H1 (cell line): ENCODE measurements around the gene UPP1. TPM values are rescaled to one million over a fixed set of nuclear protein-coding genes. Genes with fewer than 3 reads are reported as not detected.

ENCODE experiments used
- CTCF ChIA-PET: fragments of 300-600 bp; sonication (Branson Sonifier 250); formaldehyde crosslinking; loops from one replicate; lab custom pipeline; 2021; ENCODE audit not compliant: partially characterized antibody; lab: Charles Lee
- POLR2A ChIA-PET: fragments of 300-600 bp; sonication (Branson Sonifier 250); formaldehyde crosslinking; loops from one replicate; lab custom pipeline; 2021; ENCODE audit warnings: inconsistent platforms; ENCODE audit not compliant: partially characterized antibody; lab: Charles Lee
- DNase-seq, 2 experiments: peaks; one replicate each; pipeline versions ENCODE4 v3.0.0 to v3.0.0-alpha.2; 2010 to 2022; ENCODE audit warnings: low spot score in 2 of 2, low read depth in 1 of 2, mixed read lengths in 1 of 2
- FAIRE-seq: peaks from 2 replicates; lab custom pipeline; 2011; peaks lifted over from hg19 to GRCh38; lab: Jason Lieb, UNC
- H2AFZ ChIP-seq: 2 replicates; pipeline ENCODE4 v1.8.1; 2012; ENCODE audit warnings: low read length, inconsistent platforms
- H2AK5ac ChIP-seq: 2 replicates; pipeline ENCODE4 v1.6.1; 2013; ENCODE audit warnings: low read depth, low read length
- H2BK120ac ChIP-seq: replicated peaks from 2 replicates; pipeline ENCODE3; 2013; ENCODE audit warnings: low read depth, low read length, inconsistent platforms
- H2BK12ac ChIP-seq: 2 replicates; pipeline ENCODE4 v1.6.1; 2013; ENCODE audit warnings: low read depth, low read length
- H2BK15ac ChIP-seq: 2 replicates; pipeline ENCODE4 v1.6.1; 2013; ENCODE audit warnings: low read length
- H2BK20ac ChIP-seq: 2 replicates; pipeline ENCODE4 v1.6.1; 2013; ENCODE audit warnings: low read length
- H2BK5ac ChIP-seq: 2 replicates; pipeline ENCODE4 v1.6.1; 2013; ENCODE audit warnings: low read depth, low read length
- H3K14ac ChIP-seq: 2 replicates; pipeline ENCODE4 v1.6.1; 2013; ENCODE audit warnings: inconsistent platforms; ENCODE audit not compliant: insufficient read length
- H3K18ac ChIP-seq: 2 replicates; pipeline ENCODE4 v1.6.1; 2013; ENCODE audit warnings: low read length; ENCODE audit errors: extremely low read depth
- H3K23ac ChIP-seq: 2 replicates; pipeline ENCODE4 v1.6.1; 2013; ENCODE audit warnings: inconsistent platforms; ENCODE audit not compliant: insufficient read length
- H3K23me2 ChIP-seq: 2 replicates; pipeline ENCODE4 v1.6.1; 2013; ENCODE audit warnings: low read depth, low read length
- H3K27ac ChIP-seq: 2 replicates; pipeline ENCODE4 v1.6.1; 2011; ENCODE audit warnings: low read depth, low read length, inconsistent platforms
- H3K27me3 ChIP-seq, 4 experiments: replicated peaks in 1 of 4; 1 replicate in 1 of 4; 2 replicates in 3 of 4; pipeline versions ENCODE4 v1.6.1 to v1.8.1; 2011 to 2013; ENCODE audit warnings: low read length in 3 of 4, mild to moderate bottlenecking in 3 of 4, inconsistent platforms in 2 of 4, mixed read lengths in 2 of 4, moderate library complexity in 1 of 4; ENCODE audit not compliant: control insufficient read depth in 3 of 4, insufficient read depth in 3 of 4; ENCODE audit errors: extremely low read depth in 1 of 4
- H3K36me3 ChIP-seq, 4 experiments: 2 replicates each; pipeline versions ENCODE4 v1.6.1 to v1.8.1; 2011 to 2013; ENCODE audit warnings: mild to moderate bottlenecking in 4 of 4, low read length in 3 of 4, moderate library complexity in 2 of 4, control low read depth in 1 of 4, inconsistent platforms in 1 of 4; ENCODE audit not compliant: insufficient read depth in 4 of 4, control insufficient read depth in 2 of 4
- H3K4ac ChIP-seq: replicated peaks from 2 replicates; pipeline ENCODE3; 2013; ENCODE audit warnings: low read length, low read depth, mixed read lengths, inconsistent platforms; ENCODE audit not compliant: insufficient read length
- H3K4me1 ChIP-seq, 4 experiments: replicated peaks in 1 of 4; 1 replicate in 1 of 4; 2 replicates in 3 of 4; pipeline versions ENCODE4 v1.6.1 to v1.8.1; 2011 to 2013; ENCODE audit warnings: low read length in 3 of 4, inconsistent platforms in 2 of 4, mixed read lengths in 1 of 4; ENCODE audit not compliant: insufficient read depth in 4 of 4, control insufficient read depth in 3 of 4
- H3K4me2 ChIP-seq, 2 experiments: 2 replicates each; pipeline versions ENCODE4 v1.6.1 to v1.8.1; 2011 to 2013; ENCODE audit warnings: low read depth in 2 of 2, low read length in 2 of 2, control low read depth in 1 of 2, inconsistent platforms in 1 of 2, mild to moderate bottlenecking in 1 of 2; ENCODE audit not compliant: insufficient read depth in 1 of 2
- H3K4me3 ChIP-seq, 4 experiments: fragments of 200-600, 300-600 bp in 1 of 4; sonication (generic), shearing (Covaris generic), sonication (Bioruptor Twin) in 1 of 4; 2 replicates each; pipeline versions ENCODE4 v1.5.1 to v1.8.1; 2011 to 2016; ENCODE audit warnings: low read length in 4 of 4, low read depth in 3 of 4, control low read depth in 2 of 4, inconsistent platforms in 2 of 4, mild to moderate bottlenecking in 2 of 4, mixed read lengths in 1 of 4, moderate library complexity in 1 of 4; ENCODE audit not compliant: insufficient read depth in 2 of 4; ENCODE audit errors: extremely low read depth in 1 of 4
- H3K56ac ChIP-seq: replicated peaks from 2 replicates; pipeline ENCODE3; 2013; ENCODE audit warnings: low read depth, mild to moderate bottlenecking, mixed read lengths, low read length, inconsistent platforms; ENCODE audit not compliant: insufficient read length
- H3K79me1 ChIP-seq: 2 replicates; pipeline ENCODE4 v1.6.1; 2013; ENCODE audit warnings: low read depth, low read length, control low read depth
- H3K79me2 ChIP-seq, 2 experiments: 2 replicates each; pipeline versions ENCODE4 v1.6.1 to v1.8.1; 2012 to 2013; ENCODE audit warnings: low read length in 2 of 2, mild to moderate bottlenecking in 2 of 2, inconsistent platforms in 1 of 2; ENCODE audit not compliant: insufficient read depth in 2 of 2, control insufficient read depth in 1 of 2
- H3K9ac ChIP-seq, 4 experiments: replicated peaks in 1 of 4; 1 replicate in 1 of 4; 2 replicates in 3 of 4; pipeline versions ENCODE4 v1.6.1 to v1.8.1; 2011 to 2013; ENCODE audit warnings: low read depth in 3 of 4, low read length in 3 of 4, control low read depth in 2 of 4, mild to moderate bottlenecking in 2 of 4, moderate library complexity in 2 of 4, inconsistent platforms in 1 of 4; ENCODE audit errors: extremely low read depth in 1 of 4
- H3K9me3 ChIP-seq, 2 experiments: 2 replicates each; pipeline versions ENCODE4 v1.6.1 to v1.8.1; 2012 to 2013; ENCODE audit warnings: mild to moderate bottlenecking in 2 of 2, moderate library complexity in 2 of 2, control low read depth in 1 of 2, inconsistent platforms in 1 of 2, low read depth in 1 of 2, low read length in 1 of 2, mixed read lengths in 1 of 2; ENCODE audit not compliant: insufficient read depth in 2 of 2
- H4K20me1 ChIP-seq, 2 experiments: replicated peaks in 1 of 2; 2 replicates each; pipeline versions ENCODE3 to v1.8.1; 2011 to 2013; ENCODE audit warnings: inconsistent platforms in 2 of 2, low read length in 2 of 2, mild to moderate bottlenecking in 1 of 2; ENCODE audit not compliant: insufficient read depth in 2 of 2, control insufficient read depth in 1 of 2
- H4K5ac ChIP-seq: 2 replicates; pipeline ENCODE4 v1.6.1; 2013; ENCODE audit warnings: low read length, low read depth, mixed read lengths, inconsistent platforms; ENCODE audit not compliant: insufficient read length
- H4K8ac ChIP-seq: 2 replicates; pipeline ENCODE4 v1.8.0; 2013; ENCODE audit warnings: mild to moderate bottlenecking, moderate library complexity, low read length, inconsistent platforms; ENCODE audit not compliant: insufficient read depth; ENCODE audit errors: extremely low read depth
- H4K91ac ChIP-seq: replicated peaks from 2 replicates; pipeline ENCODE3; 2013; ENCODE audit warnings: low read length, mixed read lengths, inconsistent platforms; ENCODE audit not compliant: insufficient read length
- PHF8 ChIP-seq: fragments of 200-600 bp; sonication (generic); conservative IDR thresholded peaks from 2 replicates; pipeline ENCODE4 v1.7.1; 2012; ENCODE audit warnings: low read depth, mild to moderate bottlenecking, inconsistent platforms, low read length, moderate library complexity
- WGBS, 2 experiments: shearing (Covaris generic) in 1 of 2; methylation state at CpG; one replicate each; pipeline versions ENCODE4 v1.1.6 to v1.1.7; 2013 to 2015; ENCODE audit warnings: low lambda C conversion rate in 2 of 2, mixed read lengths in 2 of 2, inconsistent platforms in 1 of 2, low coverage in 1 of 2, missing lambda C conversion rate in 1 of 2; ENCODE audit not compliant: insufficient replicate concordance in 2 of 2, insufficient coverage in 1 of 2, insufficient read length in 1 of 2; ENCODE audit errors: extremely low coverage in 1 of 2, missing lambda C conversion rate in 1 of 2; 5-methylcytosine and 5-hydroxymethylcytosine counted together
- polyA plus RNA-seq, 7 experiments: library from polyadenylated mRNA; depleted of rRNA in 3 of 7; stranded (reverse) in 5 of 7; unstranded in 2 of 7; fragments of >200 nt in 5 of 7; fragments of 200-250 nt in 2 of 7; gene quantifications; 1 replicate in 5 of 7; 2 replicates in 1 of 7; 4 replicates in 1 of 7; pipeline versions ENCODE4 v1.2.1 to v1.2.3, GENCODE V29; 2011 to 2013; ENCODE audit warnings: missing spikeins in 2 of 7, mixed read lengths in 2 of 7
- total RNA-seq: library from RNA; stranded (reverse); fragmentation: NEBNext Ultra II Directional; extraction: Animal tissue kit (Norgen Biotek cat#: 25700); gene quantifications from 2 replicates; pipeline ENCODE4 v1.2.1, GENCODE V29; 2021

Gene UPP1
- total and polyA plus RNA-seq, 2 of the 8 experiments (the other 6 are each of a cell fraction or from before 2014, with no cell fraction given) = 40.7 to 46.2 TPM

DNA sequence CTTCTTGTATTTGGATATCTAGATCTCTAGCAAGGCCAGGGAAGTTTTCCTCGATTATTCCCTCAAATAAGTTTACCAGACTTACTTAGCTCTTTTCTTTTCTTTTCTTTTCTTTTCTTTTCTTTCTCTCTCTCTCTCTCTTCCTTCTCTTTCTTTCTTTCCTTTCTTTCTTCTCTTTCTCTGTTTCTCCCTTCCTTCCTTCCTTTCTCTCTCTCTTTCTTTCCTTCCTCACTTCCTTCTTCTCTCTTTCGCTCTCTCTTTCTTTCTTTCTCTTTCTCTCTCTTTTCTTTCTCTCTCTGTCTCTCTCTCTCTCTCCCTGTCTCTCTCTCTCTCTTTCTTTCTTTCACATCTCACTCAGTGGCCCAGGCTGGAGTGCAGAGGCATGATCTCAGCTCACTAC is 37.0 kb downstream of the UPP1 start:
- Histone ChIP-seq H4K8ac (no peak overlapping the region), H3K79me1 (no peaks in the 10 kb centered on the region), H3K27me3 (no peaks in the 10 kb centered on the region), H3K27ac (no peak overlapping the region), H3K4me2 (no peak overlapping the region), H3K79me2 (no peaks in the 10 kb centered on the region), H3K4ac (no peak overlapping the region), H4K91ac (no peak overlapping the region), H3K4me3 (no peak overlapping the region), H3K9me3 (no peaks in the 10 kb centered on the region), H3K56ac (no peak overlapping the region), H3K36me3 (no peaks in the 10 kb centered on the region), H4K5ac (no peak overlapping the region), H2AFZ (no peak overlapping the region), H3K23ac (no peak overlapping the region), H3K9ac (no peak overlapping the region), H3K4me1 (no peaks in the 10 kb centered on the region), H2AK5ac (no peak overlapping the region), H2BK120ac (no peak overlapping the region), H2BK5ac (no peak overlapping the region), H3K18ac (no peak overlapping the region), H3K14ac (no peak overlapping the region), H2BK20ac (no peak overlapping the region), H2BK15ac (no peak overlapping the region), H2BK12ac (no peak overlapping the region), H4K20me1 (no peaks in the 10 kb centered on the region), H3K23me2 (no peaks in the 10 kb centered on the region; the same call in 1 of the 2 replicates)
- DNase-seq (no peak), FAIRE-seq (no peak)
- POLR2A ChIA-PET = no interaction called here
- CTCF ChIA-PET = interaction anchor here (1.0 to 1.8 kb wide), 2 partner anchors 13 to 16 kb away, joined by 4 to 7 read pairs; no protein-coding TSS in a partner anchor
- WGBS, 2 experiments = 83% methylated on average over 2 of the region's 2 CpGs; no CpG with 5 or more reads in 1 of the 2 experiments
- no peak for TF ChIP-seq PHF8
- TF ChIP-seq, all 59 proteins: peak for 0
